ENCODE data around the gene IVD. TPM values are rescaled to one million over a fixed set of nuclear protein-coding genes. Genes with fewer than 3 reads are reported as not detected.

Gene IVD
- polyA plus RNA-seq, 1 donor from 2014 or later: 28.6 TPM

GRCh38 chr15:40398413-40398873 lies 7.2 kb upstream of the IVD start:
- H4K20me1 ChIP-seq (ENCODE audit: insufficient read depth): no peaks in the 10 kb centered on the region
- H3K79me2 ChIP-seq (replicated peaks; ENCODE audit: insufficient read depth, low read length): no peaks in the 10 kb centered on the region

GRCh38 chr15:40399370-40399769 lies 6.2 kb upstream of the IVD start:
- H3K27me3 ChIP-seq (ENCODE audit: insufficient read depth, low read depth, low read length): no peaks in the 10 kb centered on the region
- no peaks in the 10 kb centered on the region for H3F3A ChIP-seq (ENCODE audit: insufficient read depth, low read length, poor library complexity, severe bottlenecking)
- TF ChIP-seq EP300 (conservative IDR thresholded peaks at IDR 0.05; ENCODE audit: poor library complexity, severe bottlenecking): no peak
- no peak for TF ChIP-seq CTCF (IDR thresholded peaks at IDR 0.05; ENCODE audit: poor library complexity, severe bottlenecking)
- TF ChIP-seq MXI1 (conservative IDR thresholded peaks at IDR 0.05; ENCODE audit: poor library complexity, severe bottlenecking): no peak
- TF ChIP-seq TAF1 (IDR thresholded peaks at IDR 0.05; ENCODE audit: low read depth): no peak
- TF ChIP-seq POLR2AphosphoS5 (IDR thresholded peaks at IDR 0.05): no peak
- no peak for TF ChIP-seq RAD21 (conservative IDR thresholded peaks at IDR 0.05)
- no peak for TF ChIP-seq SMC3 (conservative IDR thresholded peaks at IDR 0.05; ENCODE audit: poor library complexity)
- no peak for TF ChIP-seq EZH2 (IDR thresholded peaks at IDR 0.05; ENCODE audit: borderline replicate concordance, insufficient read depth, low read length, poor library complexity, severe bottlenecking)

More at GRCh38 chr15:40398413-40398873, 7.2 kb upstream of the IVD start:
- Histone ChIP-seq H3K4me2 (ENCODE audit: low read length) (no peak overlapping the region), H3F3A (ENCODE audit: insufficient read depth, low read length, poor library complexity, severe bottlenecking) (no peaks in the 10 kb centered on the region), H2AFZ (ENCODE audit: low read depth, low read length) (no peak overlapping the region), H3K27ac (ENCODE audit: low read length) (no peak overlapping the region), H3K27me3 (ENCODE audit: insufficient read depth, low read depth, low read length) (no peaks in the 10 kb centered on the region), H3K9ac (ENCODE audit: low read length) (no peak overlapping the region), H3K9me2 (ENCODE audit: insufficient read depth, low read length) (no peaks in the 10 kb centered on the region), H3K36me3 (ENCODE audit: insufficient read depth, low read length) (no peaks in the 10 kb centered on the region), H3K9me3 (ENCODE audit: low read length) (no peaks in the 10 kb centered on the region), H3K4me3 (ENCODE audit: low read length) (no peak overlapping the region)
- TF ChIP-seq MXI1 (conservative IDR thresholded peaks at IDR 0.05; ENCODE audit: poor library complexity, severe bottlenecking) (no peak), TAF1 (IDR thresholded peaks at IDR 0.05; ENCODE audit: low read depth) (no peak), RAD21 (conservative IDR thresholded peaks at IDR 0.05) (no peak), EZH2 (IDR thresholded peaks at IDR 0.05; ENCODE audit: borderline replicate concordance, insufficient read depth, low read length, poor library complexity, severe bottlenecking) (no peak), POLR2AphosphoS5 (IDR thresholded peaks at IDR 0.05) (no peak), REST (IDR thresholded peaks at IDR 0.05; ENCODE audit: borderline replicate concordance) (no peak), CTCF (IDR thresholded peaks at IDR 0.05; ENCODE audit: poor library complexity, severe bottlenecking) (no peak), SMC3 (conservative IDR thresholded peaks at IDR 0.05; ENCODE audit: poor library complexity) (no peak)

More at GRCh38 chr15:40399370-40399769, 6.2 kb upstream of the IVD start:
- Histone ChIP-seq H3K36me3 (ENCODE audit: insufficient read depth, low read length) (no peaks in the 10 kb centered on the region), H3K4me3 (ENCODE audit: low read length) (no peak overlapping the region), H3K9me3 (ENCODE audit: low read length) (no peaks in the 10 kb centered on the region), H3K9ac (ENCODE audit: low read length) (no peak overlapping the region), H3K79me2 (replicated peaks; ENCODE audit: insufficient read depth, low read length) (no peaks in the 10 kb centered on the region), H3K9me2 (ENCODE audit: insufficient read depth, low read length) (no peaks in the 10 kb centered on the region), H2AFZ (ENCODE audit: low read depth, low read length) (no peak overlapping the region), H3K27ac (ENCODE audit: low read length) (no peak overlapping the region), H4K20me1 (ENCODE audit: insufficient read depth) (no peaks in the 10 kb centered on the region), H3K4me2 (ENCODE audit: low read length) (no peak overlapping the region)

Data from neural cell (in vitro differentiated cells).